ENCODE results near the gene CUX1.
"Not testable (repeated sequence)": the region's sequence is repeated elsewhere in the genome, so short reads cannot be mapped to it uniquely, and the experiment has no call there.

The CUX1 gene

DNA sequence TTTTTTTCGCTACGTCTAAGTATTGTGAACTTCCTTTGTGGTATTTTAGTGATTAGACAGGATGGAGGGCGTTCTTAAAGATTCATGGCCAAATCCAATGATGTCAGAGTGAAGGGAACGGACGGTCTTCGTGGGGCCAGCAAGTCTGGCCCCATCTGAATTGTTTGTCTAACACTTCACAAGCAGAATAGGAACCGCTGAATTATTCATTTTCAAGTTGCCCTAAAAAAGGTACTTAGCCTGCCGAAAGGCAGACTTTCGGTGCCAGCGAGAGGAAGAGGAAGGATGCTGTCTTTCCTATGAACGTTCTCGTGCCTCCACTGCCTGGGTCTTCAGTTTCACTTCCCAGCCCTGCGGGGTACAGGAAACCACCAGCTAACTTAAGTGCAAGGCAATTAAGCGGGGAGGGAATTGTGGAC lies 323.5 kb downstream of the CUX1 start:
- DNase-seq: no peak
- peaks cover 16% of the 10 kb centered on the region for H3K36me3 Mint-ChIP-seq (ENCODE audit: low read depth)
- peak overlapping the region; percentile 13 for H3K4me3 Mint-ChIP-seq
- no peaks in the 10 kb centered on the region for H3K27me3 Mint-ChIP-seq
- H3K4me1 Mint-ChIP-seq (ENCODE audit: low read depth): peaks cover 14% of the 10 kb centered on the region
- H3K9me3 Mint-ChIP-seq: no peaks in the 10 kb centered on the region
- H3K27ac Mint-ChIP-seq: peak overlapping the region; percentile 76

DNA sequence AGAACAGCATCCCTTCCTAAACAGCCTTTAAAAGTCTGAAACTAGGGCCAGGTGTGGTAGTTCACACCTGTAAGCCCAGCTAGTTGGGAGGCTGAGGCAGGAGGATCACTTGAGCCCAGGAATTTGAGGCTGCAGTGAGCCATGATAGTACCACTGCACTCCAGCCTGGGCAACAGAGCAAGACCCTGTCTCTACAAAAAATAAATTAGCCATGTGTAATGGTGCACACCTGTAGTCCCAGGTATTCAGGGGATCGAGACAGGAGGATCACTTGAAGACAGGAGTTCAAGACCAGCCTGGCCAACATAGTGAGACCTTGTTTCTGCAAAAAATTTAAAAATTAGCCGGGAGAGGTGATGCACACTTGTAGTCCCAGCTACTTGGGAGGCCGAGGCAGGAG lies 325.0 kb downstream of the CUX1 start:
- not testable (repeated sequence) for H3K4me3 Mint-ChIP-seq, H3K27me3 Mint-ChIP-seq, H3K27ac Mint-ChIP-seq, DNase-seq, H3K9me3 Mint-ChIP-seq
- H3K36me3 Mint-ChIP-seq (ENCODE audit: low read depth): peaks cover 14% of the 10 kb centered on the region
- peaks cover 14% of the 10 kb centered on the region for H3K4me1 Mint-ChIP-seq (ENCODE audit: low read depth)

DNA sequence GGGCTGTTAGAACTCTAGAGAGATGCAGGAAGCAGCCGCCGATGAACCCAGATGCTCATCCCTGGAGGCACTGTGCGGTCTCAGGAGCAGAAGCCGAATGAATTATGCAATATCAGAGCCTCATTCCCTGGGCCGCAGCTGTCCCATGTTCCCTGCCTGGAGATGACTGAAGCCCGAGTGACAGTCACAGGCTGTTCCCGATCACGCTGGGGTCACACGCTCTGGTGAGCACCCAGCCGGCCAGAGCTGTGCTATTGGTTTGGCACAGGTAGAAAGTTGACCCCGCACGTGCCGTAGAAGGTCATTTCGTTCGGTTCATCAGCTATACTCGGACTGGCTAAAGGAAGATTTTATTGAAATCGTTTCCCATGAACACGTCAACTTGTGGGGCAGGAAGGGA lies 328.7 kb downstream of the CUX1 start:
- peaks cover 10% of the 10 kb centered on the region for H3K36me3 Mint-ChIP-seq (ENCODE audit: low read depth)
- no peak overlapping the region for H3K27ac Mint-ChIP-seq
- no peak overlapping the region for H3K4me3 Mint-ChIP-seq
- peaks cover 5% of the 10 kb centered on the region for H3K4me1 Mint-ChIP-seq (ENCODE audit: low read depth)
- H3K9me3 Mint-ChIP-seq: no peaks in the 10 kb centered on the region
- no peak for DNase-seq
- no peaks in the 10 kb centered on the region for H3K27me3 Mint-ChIP-seq

DNA sequence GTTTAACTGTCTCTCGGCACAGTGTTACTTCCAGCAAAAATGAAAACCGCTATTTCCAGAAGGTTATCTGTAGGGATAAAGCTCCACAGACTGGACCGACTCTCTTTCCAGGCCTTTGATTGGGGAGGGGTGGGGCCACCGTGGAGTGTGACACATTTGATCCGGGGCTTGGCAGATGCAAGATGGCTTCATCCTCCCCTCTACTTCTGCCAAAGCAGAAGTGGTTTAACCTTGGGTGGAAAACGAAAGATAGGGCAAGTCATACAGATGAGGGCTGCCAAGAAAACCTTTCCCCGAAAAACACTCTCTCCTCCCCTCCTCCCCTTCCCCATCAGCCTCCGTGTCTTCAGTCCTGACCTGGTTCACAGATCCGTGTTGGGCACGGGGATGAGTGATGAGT lies 329.6 kb downstream of the CUX1 start:
- H3K27ac Mint-ChIP-seq: no peak overlapping the region
- H3K27me3 Mint-ChIP-seq: no peaks in the 10 kb centered on the region
- H3K4me3 Mint-ChIP-seq: no peak overlapping the region

DNA sequence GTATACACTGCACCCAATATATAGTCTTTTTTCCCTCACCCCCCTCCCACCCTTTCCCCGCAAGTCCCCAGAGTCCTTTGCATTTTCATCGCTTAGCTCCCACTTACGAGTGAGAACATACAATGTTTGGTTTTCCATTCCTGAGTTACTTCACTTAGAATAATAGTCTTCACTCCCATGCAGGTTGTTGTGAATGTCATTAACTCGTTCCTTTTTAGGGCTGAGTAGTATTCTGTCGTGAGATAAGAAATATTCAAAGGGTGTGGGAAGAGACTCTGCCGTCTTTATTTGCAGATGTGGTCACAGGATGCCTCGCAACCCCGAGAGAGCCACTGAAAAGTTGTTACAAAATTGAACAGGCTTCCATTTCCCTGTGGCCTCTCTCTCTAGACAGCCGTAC lies 331.4 kb downstream of the CUX1 start:
- no peaks in the 10 kb centered on the region for H3K27me3 Mint-ChIP-seq
- no peaks in the 10 kb centered on the region for H3K9me3 Mint-ChIP-seq
- H3K36me3 Mint-ChIP-seq (ENCODE audit: low read depth): peaks cover 13% of the 10 kb centered on the region
- no peak overlapping the region for H3K4me3 Mint-ChIP-seq
- H3K4me1 Mint-ChIP-seq (ENCODE audit: low read depth): peaks cover 3% of the 10 kb centered on the region
- H3K27ac Mint-ChIP-seq: no peak overlapping the region
- no peak for DNase-seq

More for the DNA sequence above, 329.6 kb downstream of the CUX1 start:
- Mint-ChIP-seq H3K4me1 (ENCODE audit: low read depth) (peaks cover 3% of the 10 kb centered on the region), H3K36me3 (ENCODE audit: low read depth) (peaks cover 9% of the 10 kb centered on the region), H3K9me3 (no peaks in the 10 kb centered on the region)
- DNase-seq: no peak

DNA sequence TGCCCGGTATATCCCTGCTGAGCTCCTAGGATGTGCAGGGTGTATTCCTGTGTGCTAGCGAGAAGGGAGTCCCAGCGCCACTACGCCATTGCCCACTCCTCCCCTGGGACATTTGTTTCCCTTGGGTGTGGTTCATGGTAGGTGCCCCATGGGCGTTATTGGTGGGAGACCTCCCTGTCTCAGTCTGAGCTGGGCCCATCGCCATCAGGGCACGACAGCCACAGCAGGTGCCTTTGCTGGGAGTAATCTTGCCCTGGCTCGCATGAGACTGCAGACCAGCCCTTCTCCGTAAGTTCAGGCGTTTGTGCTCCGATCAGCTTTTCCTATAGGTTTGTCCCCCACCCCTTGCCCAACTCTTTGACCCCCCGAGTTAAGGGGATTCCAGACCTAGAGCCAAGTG lies 332.0 kb downstream of the CUX1 start:
- DNase-seq: no peak
- Mint-ChIP-seq H3K36me3 (ENCODE audit: low read depth) (peaks cover 11% of the 10 kb centered on the region), H3K27ac (no peak overlapping the region), H3K9me3 (no peaks in the 10 kb centered on the region), H3K27me3 (no peaks in the 10 kb centered on the region), H3K4me3 (no peak overlapping the region), H3K4me1 (ENCODE audit: low read depth) (peaks cover 3% of the 10 kb centered on the region)

DNA sequence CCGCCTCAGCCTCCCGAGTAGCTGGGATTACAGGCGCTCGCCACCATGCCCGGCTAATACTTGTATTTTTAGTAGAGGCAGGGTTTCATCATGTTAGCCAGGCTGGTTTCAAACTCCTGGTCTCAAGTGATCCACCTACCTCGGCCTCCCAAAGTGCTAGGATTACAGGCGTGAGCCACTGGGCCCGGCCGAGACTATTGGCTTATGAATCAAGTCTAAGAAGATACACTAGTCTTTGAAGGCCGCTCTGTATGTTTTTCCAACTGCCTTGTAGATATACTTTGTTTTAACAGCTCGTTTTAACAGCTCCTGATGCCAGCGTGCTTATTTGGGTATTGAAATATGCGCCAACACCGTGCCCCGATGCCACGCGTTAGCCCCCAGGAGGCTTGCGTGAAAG lies 332.8 kb downstream of the CUX1 start:
- Mint-ChIP-seq H3K4me1 (ENCODE audit: low read depth) (no peaks in the 10 kb centered on the region), H3K27me3 (no peaks in the 10 kb centered on the region), H3K4me3 (no peak overlapping the region), H3K27ac (no peak overlapping the region), H3K36me3 (ENCODE audit: low read depth) (peaks cover 8% of the 10 kb centered on the region), H3K9me3 (no peaks in the 10 kb centered on the region)
- no peak for DNase-seq

DNA sequence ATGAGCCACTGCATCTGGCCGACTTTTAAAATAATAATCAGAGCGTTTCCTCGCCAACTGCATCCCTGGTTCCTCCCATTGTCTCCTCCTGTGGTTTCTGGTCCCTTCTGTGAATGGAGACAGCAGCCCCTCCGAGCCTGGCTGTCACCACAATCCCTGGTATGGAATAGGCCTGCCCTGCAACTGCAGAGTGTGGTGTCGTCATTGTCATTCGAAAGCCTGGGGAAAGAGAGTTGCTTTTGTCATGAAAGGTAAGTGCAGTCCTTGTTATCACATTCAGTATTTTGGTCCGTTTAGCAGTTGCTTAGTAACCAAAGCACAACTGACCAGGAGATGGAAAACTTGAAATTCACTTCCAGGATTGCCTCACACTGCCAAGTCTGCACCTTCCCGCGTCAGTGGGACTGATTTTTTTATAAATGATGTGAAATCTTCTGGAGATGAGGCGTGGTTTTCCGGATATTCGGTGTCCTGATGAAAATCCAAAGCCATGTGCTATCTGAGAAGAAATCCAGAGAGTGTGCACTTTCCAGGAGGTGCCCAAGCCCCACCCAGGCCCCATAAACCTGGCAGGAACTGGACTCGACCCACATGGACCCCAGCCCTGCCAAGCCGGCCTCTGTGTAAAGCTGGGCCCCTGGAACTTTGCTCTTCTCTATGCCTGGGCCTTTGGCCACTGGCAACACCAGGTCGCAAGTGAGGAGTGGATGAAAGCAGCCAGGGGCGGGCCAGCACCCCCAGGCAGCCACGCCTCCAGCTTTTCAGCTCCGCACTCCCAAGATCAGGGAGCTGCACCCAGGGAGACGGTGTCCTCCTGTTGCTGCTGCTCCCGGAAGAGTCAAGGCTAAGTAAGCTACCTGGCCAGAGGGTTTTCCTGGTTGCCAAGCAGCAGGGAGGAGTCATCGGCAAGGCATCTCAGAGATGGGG lies 335.5 kb downstream of the CUX1 start:
- Mint-ChIP-seq H3K36me3 (ENCODE audit: low read depth) (peaks cover 9% of the 10 kb centered on the region), H3K27ac (no peak overlapping the region), H3K9me3 (no peaks in the 10 kb centered on the region), H3K27me3 (no peaks in the 10 kb centered on the region), H3K4me1 (ENCODE audit: low read depth) (no peaks in the 10 kb centered on the region), H3K4me3 (no peak overlapping the region)
- no peak for DNase-seq

DNA sequence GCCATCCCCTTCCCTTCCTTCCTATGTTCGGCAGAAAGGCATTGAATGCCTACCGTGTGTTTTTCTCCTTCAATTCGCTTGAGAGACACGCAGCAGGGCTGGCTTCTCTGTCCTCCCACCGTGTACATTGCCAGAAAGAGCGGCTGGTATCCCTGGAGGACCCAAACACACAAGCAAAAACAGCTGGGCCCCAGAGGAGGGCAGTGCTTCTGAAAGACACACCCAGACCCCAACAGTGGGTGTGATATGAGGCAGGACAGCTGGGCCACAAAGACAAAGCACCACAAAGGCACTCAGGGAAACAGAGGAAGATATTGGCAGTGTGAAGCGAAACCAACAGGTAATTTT lies 336.1 kb downstream of the CUX1 start:
- no peaks in the 10 kb centered on the region for H3K4me1 Mint-ChIP-seq (ENCODE audit: low read depth)
- H3K27ac Mint-ChIP-seq: no peak overlapping the region
- H3K4me3 Mint-ChIP-seq: no peak overlapping the region
- no peak for DNase-seq
- H3K36me3 Mint-ChIP-seq (ENCODE audit: low read depth): peaks cover 15% of the 10 kb centered on the region
- no peaks in the 10 kb centered on the region for H3K9me3 Mint-ChIP-seq
- no peaks in the 10 kb centered on the region for H3K27me3 Mint-ChIP-seq

DNA sequence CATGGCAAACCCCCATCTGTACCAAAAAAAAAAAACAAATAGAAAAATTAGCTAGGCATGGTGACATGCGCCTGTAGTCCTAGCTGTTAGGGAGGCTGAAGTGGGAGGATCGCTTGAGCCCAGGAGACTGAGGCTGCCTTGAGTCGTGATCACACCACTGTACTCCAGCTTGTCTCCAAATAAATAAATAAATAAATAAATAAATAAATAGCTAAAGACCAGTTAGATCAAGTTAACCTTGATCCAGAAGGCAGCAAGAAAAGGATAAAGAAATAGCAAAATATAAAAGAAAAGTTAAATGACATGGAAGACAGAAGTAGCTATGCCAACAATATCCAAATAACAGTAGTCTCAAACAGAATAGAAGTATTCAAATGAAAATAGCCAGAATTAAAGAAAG lies 337.0 kb downstream of the CUX1 start:
- H3K9me3 Mint-ChIP-seq: no peaks in the 10 kb centered on the region
- no peak overlapping the region for H3K27ac Mint-ChIP-seq

DNA sequence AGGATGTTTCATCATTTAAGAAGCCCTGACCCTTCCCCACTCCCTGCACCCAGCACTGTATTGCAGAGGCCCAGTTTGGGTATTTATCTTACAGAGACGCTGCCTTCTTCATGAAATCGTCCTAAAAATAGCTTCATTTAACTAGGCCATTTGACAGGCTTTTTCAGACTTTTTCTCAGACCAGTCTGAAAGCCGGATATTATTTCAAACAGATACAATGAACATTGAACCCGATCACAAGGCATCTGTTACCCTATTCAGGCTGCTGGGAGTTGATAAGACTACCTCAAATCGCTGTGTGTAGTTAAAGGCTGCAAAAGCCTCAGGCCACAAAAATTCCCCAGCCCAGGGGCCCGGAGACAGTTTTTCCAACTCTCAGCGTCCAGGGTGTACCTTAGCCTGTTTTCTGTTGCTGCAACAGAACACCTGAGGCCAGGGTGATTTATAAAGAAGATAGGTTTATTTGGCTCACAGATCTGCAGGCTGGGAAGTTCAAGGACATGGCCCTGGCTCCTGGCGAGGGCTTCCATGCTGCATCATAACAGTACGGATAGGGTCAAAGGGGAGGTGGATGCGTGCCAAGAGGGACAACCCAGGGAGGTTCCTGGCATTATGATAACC lies 338.5 kb downstream of the CUX1 start:
- no peak for DNase-seq
- H3K4me3 Mint-ChIP-seq: no peak overlapping the region
- peaks cover 22% of the 10 kb centered on the region for H3K36me3 Mint-ChIP-seq (ENCODE audit: low read depth)
- H3K4me1 Mint-ChIP-seq (ENCODE audit: low read depth): no peaks in the 10 kb centered on the region
- no peaks in the 10 kb centered on the region for H3K27me3 Mint-ChIP-seq
- H3K9me3 Mint-ChIP-seq: no peaks in the 10 kb centered on the region
- no peak overlapping the region for H3K27ac Mint-ChIP-seq

More for the DNA sequence above, 337.0 kb downstream of the CUX1 start:
- DNase-seq: no peak
- no peak overlapping the region for H3K4me3 Mint-ChIP-seq
- peaks cover 16% of the 10 kb centered on the region for H3K36me3 Mint-ChIP-seq (ENCODE audit: low read depth)
- no peaks in the 10 kb centered on the region for H3K4me1 Mint-ChIP-seq (ENCODE audit: low read depth)
- H3K27me3 Mint-ChIP-seq: no peaks in the 10 kb centered on the region

DNA sequence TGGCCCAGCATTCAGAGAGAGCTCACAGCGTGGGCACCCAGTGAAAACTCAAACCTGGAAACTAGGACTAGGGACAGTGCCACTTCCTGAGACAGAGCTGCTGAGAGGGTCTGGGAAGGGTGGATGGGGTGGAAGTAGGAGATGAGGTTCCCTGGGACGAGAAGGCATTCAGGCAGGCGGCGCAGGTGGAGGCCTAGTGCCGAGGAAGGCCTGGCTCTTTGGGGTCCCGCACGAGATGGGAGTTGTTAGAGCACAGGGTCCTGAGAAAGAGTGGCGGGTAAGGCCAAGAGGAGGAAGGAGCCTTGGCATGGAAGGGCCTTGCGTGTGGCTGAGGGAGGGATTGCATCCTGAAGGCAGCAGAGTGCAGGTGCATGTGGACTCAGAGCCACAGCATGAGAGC lies 339.4 kb downstream of the CUX1 start:
- H3K9me3 Mint-ChIP-seq: no peaks in the 10 kb centered on the region

DNA sequence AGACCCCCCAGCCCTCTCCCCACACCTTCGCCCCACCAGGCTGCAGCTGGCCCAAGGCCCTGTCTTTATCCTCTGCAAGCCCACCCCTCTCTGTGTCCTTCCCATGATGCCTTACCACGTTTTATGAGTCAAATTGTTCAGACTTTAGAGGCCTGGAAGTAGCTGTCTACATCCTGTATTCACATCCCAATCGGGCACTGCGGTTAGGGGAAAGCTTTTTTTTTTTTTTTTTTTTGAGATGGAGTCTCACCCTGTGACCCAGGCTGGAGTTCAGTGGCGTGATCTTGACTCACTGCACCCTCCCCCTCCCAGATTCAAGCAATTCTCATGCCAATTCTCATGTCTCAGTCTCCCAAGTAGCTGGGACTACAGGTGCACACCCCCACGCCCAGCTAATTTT lies 347.7 kb downstream of the CUX1 start:
- Mint-ChIP-seq H3K4me3 (no peak overlapping the region), H3K9me3 (no peaks in the 10 kb centered on the region), H3K36me3 (ENCODE audit: low read depth) (peaks cover 11% of the 10 kb centered on the region), H3K4me1 (ENCODE audit: low read depth) (no peaks in the 10 kb centered on the region), H3K27ac (no peak overlapping the region), H3K27me3 (no peaks in the 10 kb centered on the region)
- no peak for DNase-seq

More for the DNA sequence above, 339.4 kb downstream of the CUX1 start:
- Mint-ChIP-seq H3K36me3 (ENCODE audit: low read depth) (peaks cover 22% of the 10 kb centered on the region), H3K4me3 (no peak overlapping the region), H3K4me1 (ENCODE audit: low read depth) (no peaks in the 10 kb centered on the region), H3K27ac (no peak overlapping the region), H3K27me3 (no peaks in the 10 kb centered on the region)
- DNase-seq: no peak

DNA sequence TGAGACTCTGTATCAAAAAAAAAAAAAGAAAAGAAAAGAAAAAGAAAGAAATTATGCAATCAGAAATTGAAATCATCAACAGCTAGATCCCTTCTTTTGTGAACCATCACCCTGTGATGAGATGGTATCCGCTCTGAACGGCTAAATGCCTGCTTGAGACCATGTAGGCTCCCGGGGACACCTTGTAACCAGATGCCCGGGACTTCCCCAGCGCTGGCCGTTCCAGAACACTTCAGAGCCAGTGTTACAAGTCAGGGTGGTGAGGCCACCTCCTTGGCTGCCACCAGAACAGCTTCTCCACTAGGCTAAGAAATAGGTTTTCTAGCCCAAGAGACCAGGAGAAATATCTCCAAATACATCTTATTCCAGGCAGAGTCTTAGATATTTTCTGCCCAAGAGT lies 349.8 kb downstream of the CUX1 start:
- Mint-ChIP-seq H3K27ac (no peak overlapping the region), H3K27me3 (no peaks in the 10 kb centered on the region), H3K4me1 (ENCODE audit: low read depth) (no peaks in the 10 kb centered on the region)

DNA sequence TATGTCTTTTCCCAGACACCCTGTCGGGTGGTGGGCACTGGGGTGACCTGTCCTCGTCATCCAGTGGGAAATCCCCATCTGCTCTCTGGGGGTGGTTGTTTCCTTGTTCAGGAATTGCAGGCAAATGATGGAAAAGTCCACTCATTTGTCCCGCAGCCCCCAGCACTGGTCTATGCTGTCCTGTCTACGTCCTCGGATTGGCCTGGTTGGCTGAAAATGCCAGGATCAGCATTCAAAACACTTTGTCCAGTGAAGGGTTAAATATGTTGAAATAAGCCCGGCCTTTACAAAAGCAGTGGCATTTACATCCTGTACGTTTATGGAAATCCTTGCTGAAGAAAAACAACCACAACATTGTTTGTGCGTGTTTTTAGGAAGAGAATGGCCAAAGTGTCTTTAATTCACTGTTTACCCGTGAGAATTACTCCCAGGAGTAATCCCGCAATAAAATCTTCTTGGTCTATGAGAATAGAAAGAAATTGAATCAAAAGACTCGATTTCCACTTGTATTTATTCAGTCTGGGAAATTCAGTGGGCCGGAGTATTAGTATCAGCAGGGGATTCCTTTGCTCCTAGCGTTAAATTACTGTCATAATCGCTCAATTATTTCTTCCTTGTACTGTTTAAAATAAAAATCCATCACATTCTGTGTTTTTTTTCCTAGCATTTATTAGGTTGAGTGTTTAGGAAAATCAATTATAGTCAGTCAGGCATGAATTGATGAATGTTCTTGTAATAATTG lies 352.4 kb downstream of the CUX1 start:
- no peak for DNase-seq
- Mint-ChIP-seq H3K36me3 (ENCODE audit: low read depth) (peaks cover 33% of the 10 kb centered on the region), H3K27me3 (no peaks in the 10 kb centered on the region), H3K9me3 (no peaks in the 10 kb centered on the region), H3K4me3 (no peak overlapping the region), H3K4me1 (ENCODE audit: low read depth) (no peaks in the 10 kb centered on the region), H3K27ac (no peak overlapping the region)

More for the DNA sequence above, 349.8 kb downstream of the CUX1 start:
- DNase-seq: no peak
- peaks cover 18% of the 10 kb centered on the region for H3K36me3 Mint-ChIP-seq (ENCODE audit: low read depth)
- no peak overlapping the region for H3K4me3 Mint-ChIP-seq
- no peaks in the 10 kb centered on the region for H3K9me3 Mint-ChIP-seq
